Hepatocyte (in vitro differentiated cells): Measurements from ENCODE around the gene SEL1L.

Source experiments
- EZH2 ChIP-seq: fragments of 200-600 bp; sonication (generic); IDR thresholded peaks from 2 replicates; pipeline ENCODE4 v1.6.1; 2016; ENCODE audit warnings: antibody characterized with exemption, mild to moderate bottlenecking, borderline replicate concordance
- EZH2phosphoT487 ChIP-seq: fragments of 200-600 bp; sonication (generic); IDR thresholded peaks from one replicate; pipeline ENCODE4 v1.6.1; 2018; ENCODE audit warnings: antibody characterized with exemption, mild to moderate bottlenecking, low read depth, moderate library complexity; ENCODE audit not compliant: unreplicated experiment, severe bottlenecking
- TF ChIP-seq, protein P1 (sequence below): fragments of 200-600 bp; sonication (generic); IDR thresholded peaks from 2 replicates; pipeline ENCODE4 v1.5.1; 2016; ENCODE audit warnings: antibody characterized with exemption, mild to moderate bottlenecking; ENCODE audit not compliant: poor library complexity

DNA sequence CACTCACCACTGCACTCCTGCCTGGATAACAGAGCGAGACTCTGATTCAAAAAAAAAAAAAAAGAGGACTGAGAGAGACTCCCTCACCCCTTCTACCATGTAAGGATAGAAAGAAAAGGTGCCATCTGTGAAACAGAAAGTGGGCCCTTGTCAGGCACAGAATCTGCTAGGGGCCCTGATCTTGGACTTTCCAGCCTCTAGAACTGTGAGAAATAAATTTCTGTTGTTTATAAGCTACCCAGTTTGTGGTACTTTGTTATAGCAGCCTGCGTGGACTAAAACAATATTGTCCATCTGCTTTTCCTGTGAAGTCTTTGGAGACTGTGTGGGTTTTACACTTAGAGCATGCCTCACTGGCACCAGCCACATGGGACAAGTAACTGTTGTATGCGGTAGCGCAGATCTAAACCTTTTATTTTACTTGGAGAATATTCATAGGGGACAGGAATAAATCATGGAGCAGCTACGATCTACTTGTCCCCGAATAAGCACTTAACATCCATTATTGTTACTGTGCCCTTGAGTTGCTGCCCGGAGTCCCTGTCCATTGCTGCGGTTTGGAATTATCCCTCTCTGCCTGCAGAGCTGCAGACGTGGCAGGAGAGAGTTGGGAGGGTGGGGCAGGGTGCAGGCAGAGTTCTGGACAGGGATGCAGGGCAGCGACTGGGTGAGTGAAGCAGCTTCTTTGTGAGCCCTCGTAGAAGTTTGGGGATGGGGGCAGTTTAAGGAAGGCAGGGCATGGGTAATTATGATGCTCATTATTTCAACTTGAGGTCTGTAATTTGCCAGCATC, 81.1 kb downstream of the SEL1L start:
- TF ChIP-seq, protein P1, sequence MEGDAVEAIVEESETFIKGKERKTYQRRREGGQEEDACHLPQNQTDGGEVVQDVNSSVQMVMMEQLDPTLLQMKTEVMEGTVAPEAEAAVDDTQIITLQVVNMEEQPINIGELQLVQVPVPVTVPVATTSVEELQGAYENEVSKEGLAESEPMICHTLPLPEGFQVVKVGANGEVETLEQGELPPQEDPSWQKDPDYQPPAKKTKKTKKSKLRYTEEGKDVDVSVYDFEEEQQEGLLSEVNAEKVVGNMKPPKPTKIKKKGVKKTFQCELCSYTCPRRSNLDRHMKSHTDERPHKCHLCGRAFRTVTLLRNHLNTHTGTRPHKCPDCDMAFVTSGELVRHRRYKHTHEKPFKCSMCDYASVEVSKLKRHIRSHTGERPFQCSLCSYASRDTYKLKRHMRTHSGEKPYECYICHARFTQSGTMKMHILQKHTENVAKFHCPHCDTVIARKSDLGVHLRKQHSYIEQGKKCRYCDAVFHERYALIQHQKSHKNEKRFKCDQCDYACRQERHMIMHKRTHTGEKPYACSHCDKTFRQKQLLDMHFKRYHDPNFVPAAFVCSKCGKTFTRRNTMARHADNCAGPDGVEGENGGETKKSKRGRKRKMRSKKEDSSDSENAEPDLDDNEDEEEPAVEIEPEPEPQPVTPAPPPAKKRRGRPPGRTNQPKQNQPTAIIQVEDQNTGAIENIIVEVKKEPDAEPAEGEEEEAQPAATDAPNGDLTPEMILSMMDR, result no peak
- TF ChIP-seq EZH2 (no peak), EZH2phosphoT487 (no peak)
